GM13977 (cell line): Measurements from ENCODE around the gene GCNA.
"Not testable (repeated sequence)": the region's sequence is repeated elsewhere in the genome, so short reads cannot be mapped to it uniquely, and the experiment has no call there.

ENCODE experiments used
- DNase-seq: peaks from one replicate; pipeline ENCODE4 v3.0.0; 2012; ENCODE audit warnings: low spot score
- in situ Hi-C: fragments of 300-500 bp; cut with MboI; formaldehyde crosslinking; loops from one replicate; pipeline ENCODE4 v1.12.0; 2022; ENCODE audit warnings: low sequenced_read_pairs, low pct_unique_long_range_greater_than_20kb, mixed read lengths, inconsistent platforms; ENCODE audit not compliant: unreplicated experiment
- TF ChIP-seq, protein P1 (sequence below): IDR thresholded peaks from 2 replicates; pipeline ENCODE4 v1.5.1; 2012; ENCODE audit warnings: mild to moderate bottlenecking, control low read depth; ENCODE audit not compliant: insufficient read depth; ENCODE audit errors: extremely low read depth, missing control alignments

Gene GCNA

DNA sequence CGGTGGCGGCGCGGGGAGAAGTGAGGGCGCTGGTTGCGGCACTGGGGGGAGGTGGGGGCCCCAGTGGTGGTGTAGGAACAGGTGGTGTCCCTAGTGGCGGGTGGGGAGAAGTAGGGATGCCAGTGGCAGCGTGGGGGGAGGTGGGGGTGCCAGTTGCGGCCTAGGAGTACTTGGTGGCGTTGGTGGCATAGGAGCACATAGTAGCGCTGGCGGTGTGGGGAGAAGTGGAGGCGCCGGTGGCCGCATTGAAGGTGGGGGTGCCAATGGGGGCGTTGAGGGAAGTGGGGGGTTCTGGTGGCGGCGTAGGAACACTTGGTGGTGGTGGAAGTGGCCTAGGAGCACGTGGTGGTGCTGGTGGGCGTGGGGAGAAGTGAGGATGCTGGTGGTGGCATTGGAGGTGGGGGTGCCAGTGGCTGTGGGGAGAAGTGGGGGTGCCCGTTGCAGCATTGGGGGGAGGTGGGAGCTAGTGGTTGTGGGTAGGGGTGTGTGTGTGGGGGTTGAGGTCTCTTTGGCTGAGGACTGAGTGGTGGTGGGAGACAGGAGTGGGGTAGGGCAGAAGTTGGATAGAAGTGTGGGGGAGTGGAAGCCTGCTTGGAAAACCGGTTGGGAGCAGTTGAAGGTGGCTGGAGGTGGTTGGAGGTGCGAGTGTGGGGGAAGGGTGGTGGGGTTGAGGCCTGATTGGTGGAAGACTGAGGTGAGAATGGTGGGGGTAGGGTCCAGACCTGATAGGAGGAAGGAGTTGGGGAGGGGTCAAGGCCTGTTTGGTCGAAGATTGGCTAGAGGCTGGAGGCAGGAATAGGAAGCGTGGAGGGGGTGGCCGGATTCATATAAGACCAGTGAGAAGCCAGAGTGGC lies 1.1 kb downstream of the GCNA start:
- TF ChIP-seq, protein P1, sequence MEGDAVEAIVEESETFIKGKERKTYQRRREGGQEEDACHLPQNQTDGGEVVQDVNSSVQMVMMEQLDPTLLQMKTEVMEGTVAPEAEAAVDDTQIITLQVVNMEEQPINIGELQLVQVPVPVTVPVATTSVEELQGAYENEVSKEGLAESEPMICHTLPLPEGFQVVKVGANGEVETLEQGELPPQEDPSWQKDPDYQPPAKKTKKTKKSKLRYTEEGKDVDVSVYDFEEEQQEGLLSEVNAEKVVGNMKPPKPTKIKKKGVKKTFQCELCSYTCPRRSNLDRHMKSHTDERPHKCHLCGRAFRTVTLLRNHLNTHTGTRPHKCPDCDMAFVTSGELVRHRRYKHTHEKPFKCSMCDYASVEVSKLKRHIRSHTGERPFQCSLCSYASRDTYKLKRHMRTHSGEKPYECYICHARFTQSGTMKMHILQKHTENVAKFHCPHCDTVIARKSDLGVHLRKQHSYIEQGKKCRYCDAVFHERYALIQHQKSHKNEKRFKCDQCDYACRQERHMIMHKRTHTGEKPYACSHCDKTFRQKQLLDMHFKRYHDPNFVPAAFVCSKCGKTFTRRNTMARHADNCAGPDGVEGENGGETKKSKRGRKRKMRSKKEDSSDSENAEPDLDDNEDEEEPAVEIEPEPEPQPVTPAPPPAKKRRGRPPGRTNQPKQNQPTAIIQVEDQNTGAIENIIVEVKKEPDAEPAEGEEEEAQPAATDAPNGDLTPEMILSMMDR: no peak
- peak; percentile 22 for DNase-seq
- in situ Hi-C loops: no loop called here

DNA sequence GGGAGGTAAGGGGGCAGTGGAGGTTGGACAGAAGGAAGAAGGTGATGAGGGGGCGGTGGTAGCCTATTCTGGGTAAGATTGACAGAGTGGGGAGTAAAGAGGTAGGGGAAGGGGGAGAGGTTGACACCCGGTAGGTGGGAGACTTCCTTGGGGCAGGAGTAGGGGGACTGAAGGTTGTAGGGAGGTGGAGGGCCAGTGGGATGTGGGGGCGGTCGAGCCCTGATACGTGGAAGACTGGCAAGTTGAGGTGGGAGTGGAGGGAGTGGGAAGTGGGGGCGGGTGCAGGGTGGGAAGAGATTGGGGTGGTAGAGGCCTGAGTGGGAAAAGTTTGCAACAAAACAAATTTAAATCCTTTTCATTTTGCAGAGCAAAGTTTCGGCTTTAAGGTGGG lies 1.7 kb downstream of the GCNA start:
- no peak for DNase-seq
- in situ Hi-C loops: no loop called here
- TF ChIP-seq, protein P1: no peak

DNA sequence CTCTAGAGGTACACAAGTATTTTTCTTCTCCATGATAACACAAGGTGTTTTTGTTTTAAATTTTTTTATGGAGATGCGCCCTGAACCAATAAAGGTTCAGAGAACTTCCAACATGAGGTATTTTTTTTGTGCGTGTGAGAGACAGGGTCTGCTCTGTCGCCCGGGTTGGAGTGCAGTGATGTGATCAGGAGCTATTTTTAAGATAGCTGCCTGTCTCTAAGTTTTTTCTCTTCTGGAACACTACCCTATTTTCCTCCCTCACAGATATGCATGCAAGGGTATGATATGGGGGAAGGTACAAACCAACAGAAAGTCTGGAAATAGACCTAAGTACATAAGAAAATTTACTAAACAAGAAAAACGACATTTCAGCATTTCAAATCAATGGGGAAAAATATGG lies 3.0 kb downstream of the GCNA start:
- in situ Hi-C loops: no loop called here
- TF ChIP-seq, protein P1: no peak
- no peak for DNase-seq

DNA sequence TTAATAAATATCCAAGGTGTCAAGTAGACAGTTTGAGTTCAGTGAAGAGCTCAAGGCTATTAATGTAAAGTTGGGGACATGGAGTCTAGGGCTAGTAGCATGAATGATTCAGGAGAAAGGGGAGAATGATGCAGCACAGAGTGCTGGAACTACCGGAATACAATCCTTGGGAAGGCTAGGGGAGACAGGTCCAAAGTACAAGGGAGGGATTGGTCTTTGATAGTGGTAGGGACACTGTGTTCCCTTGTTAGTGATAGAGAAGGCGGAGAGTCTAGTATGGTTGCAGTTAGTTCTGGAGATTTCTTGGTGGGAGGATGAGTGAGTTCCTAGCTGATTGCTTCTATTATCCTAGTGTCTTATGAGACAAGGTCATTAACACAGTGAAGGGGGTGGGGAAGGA lies 8.7 kb downstream of the GCNA start:
- in situ Hi-C loops: no loop called here
- TF ChIP-seq, protein P1: no peak

DNA sequence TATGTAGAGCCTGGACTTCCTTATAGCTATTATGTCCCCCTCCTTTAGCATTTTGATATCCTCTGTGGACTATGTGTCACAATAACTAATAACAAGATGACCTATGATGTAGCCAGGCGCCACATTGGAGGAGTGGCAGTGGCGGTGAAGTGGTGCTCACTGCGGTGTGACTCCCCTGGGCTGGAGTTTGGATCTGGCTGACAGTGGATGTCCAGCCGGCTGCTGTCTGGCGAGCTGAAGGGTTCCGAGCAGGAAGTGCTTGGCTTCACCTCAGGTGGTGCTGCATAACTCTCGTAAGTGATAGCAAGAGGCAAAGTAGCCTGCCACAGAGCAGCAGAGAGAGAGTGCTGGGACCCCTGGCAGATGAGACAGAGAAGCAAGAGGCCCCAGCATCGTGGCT lies 15.0 kb downstream of the GCNA start:
- in situ Hi-C loops, DNase-seq: not testable (repeated sequence)

More for the DNA sequence above, 8.7 kb downstream of the GCNA start:
- DNase-seq: no peak

DNA sequence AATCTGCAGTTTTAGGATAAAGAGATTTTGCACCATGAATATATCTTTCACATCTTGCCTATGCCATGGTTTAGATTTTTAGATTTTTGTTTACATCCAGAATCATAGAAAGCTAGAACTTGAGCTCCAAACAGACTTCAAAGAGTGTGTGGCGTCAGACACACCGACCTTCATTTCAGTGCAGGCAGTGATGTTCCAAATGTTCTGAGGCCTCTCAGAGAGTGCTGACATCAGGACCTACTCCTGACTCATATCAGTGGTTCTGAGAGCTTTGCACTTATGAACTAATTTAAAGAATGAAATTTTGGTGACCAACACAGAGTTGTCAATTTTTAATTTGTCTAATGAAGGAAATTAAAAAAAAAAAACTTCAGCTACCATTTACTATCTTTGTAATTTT lies 21.7 kb downstream of the GCNA start:
- in situ Hi-C loops: no loop called here
- TF ChIP-seq, protein P1: no peak
- no peak for DNase-seq

DNA sequence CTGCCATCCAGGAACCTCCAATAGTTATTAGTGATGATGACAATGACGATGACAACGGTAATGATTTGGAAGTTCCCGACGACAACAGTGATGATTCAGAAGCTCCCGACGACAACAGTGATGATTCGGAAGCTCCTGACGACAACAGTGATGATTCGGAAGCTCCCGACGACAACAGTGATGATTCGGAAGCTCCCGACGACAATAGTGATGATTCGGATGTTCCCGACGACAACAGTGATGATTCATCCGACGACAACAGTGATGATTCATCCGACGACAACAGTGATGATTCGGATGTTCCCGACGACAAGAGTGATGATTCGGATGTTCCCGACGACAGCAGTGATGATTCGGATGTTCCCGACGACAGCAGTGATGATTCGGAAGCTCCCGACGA lies 25.4 kb downstream of the GCNA start:
- DNase-seq: no peak
- TF ChIP-seq, protein P1: no peak
- in situ Hi-C loops: no loop called here
